Vagina (tissue), 2 donors: ENCODE measurements around the gene MSI2. TPM values are rescaled to one million over a fixed set of nuclear protein-coding genes. Genes with fewer than 3 reads are reported as not detected.

Source experiments
- DNase-seq, 2 donors: peaks; one replicate each; pipeline ENCODE4 v3.0.0-alpha.2; 2017; ENCODE audit errors: extremely low spot score in 2 of 2
- H3K27ac ChIP-seq: fragments of 200-600 bp; sonication (generic); one replicate; pipeline ENCODE4 v1.5.1; 2019
- H3K27me3 ChIP-seq: fragments of 200-600 bp; sonication (generic); one replicate; pipeline ENCODE4 v1.5.1; 2019
- H3K36me3 ChIP-seq, 2 donors: fragments of 200-600 bp; sonication (generic); one replicate each; pipeline ENCODE4 v1.5.1; 2017 to 2019
- H3K4me1 ChIP-seq: fragments of 200-600 bp; sonication (generic); one replicate; pipeline ENCODE4 v1.5.1; 2019
- H3K4me3 ChIP-seq, 2 donors: fragments of 200-600 bp; sonication (generic); 1 replicate in 1 of 2; 2 replicates in 1 of 2; pipeline ENCODE4 v1.5.1; 2016 to 2019
- H3K9me3 ChIP-seq: fragments of 200-600 bp; sonication (generic); one replicate; pipeline ENCODE4 v1.5.1; 2019
- POLR2A ChIP-seq, 2 donors: fragments of 450-650 bp; IDR thresholded peaks; one replicate each; pipeline ENCODE4 v1.6.1; 2017; ENCODE audit warnings: antibody characterized with exemption in 2 of 2, mild to moderate bottlenecking in 2 of 2, moderate library complexity in 2 of 2
- POLR2AphosphoS5 ChIP-seq, 2 donors: sonication (generic); formaldehyde crosslinking; IDR thresholded peaks; one replicate each; pipeline ENCODE4 v1.9.0; 2017; ENCODE audit warnings: antibody characterized with exemption in 2 of 2, mild to moderate bottlenecking in 2 of 2, low read depth in 1 of 2; ENCODE audit not compliant: insufficient read depth in 1 of 2
- intact Hi-C: fragments of 100-400 bp; cut with DNase I; formaldehyde crosslinking; loops from one replicate; pipeline ENCODE4 v1.15.1; 2023
- total RNA-seq: library from RNA; depleted of rRNA; stranded (reverse); fragments of >200 nt; gene quantifications from one replicate; pipeline ENCODE4 v1.2.3, GENCODE V29; 2016
- TF ChIP-seq, protein P1 (sequence below), 3 experiments: fragments of 450-650 bp in 2 of 3; fragments of 200-600 bp in 1 of 3; sonication (generic) in 1 of 3; IDR thresholded peaks; one replicate each; pipeline ENCODE4 v1.5.1; 2017 to 2019; ENCODE audit warnings: antibody characterized with exemption in 3 of 3, mild to moderate bottlenecking in 2 of 3, moderate library complexity in 2 of 3

MSI2 gene
- total RNA-seq, 1 donor from 2014 or later, result 27.3 TPM

DNA sequence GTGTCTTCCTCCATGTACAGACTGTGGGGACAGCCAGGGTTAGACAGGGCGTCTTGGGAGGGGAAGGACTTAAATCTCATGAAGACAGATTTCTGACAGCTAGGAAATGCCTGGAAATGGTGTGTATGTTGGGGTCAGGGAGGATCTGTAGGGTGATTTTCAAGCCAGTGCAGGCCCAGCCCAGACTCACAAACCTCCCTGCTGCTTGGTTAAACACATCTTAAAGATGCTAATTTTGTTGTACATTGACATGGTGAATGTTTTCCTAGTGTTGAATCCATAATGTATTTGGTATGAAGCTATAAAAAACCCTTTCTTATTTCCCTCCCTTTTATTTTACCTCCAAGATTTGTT lies 250.4 kb downstream of the MSI2 start:
- H3K4me3 ChIP-seq, result no peak overlapping the region
- peak overlapping the region; percentile 22 for H3K27ac ChIP-seq
- DNase-seq, result no peak
- peaks cover 16% of the 10 kb centered on the region for H3K4me1 ChIP-seq
- TF ChIP-seq POLR2A (IDR thresholded peaks at IDR 0.05) (no peak), POLR2AphosphoS5 (IDR thresholded peaks at IDR 0.05; ENCODE audit: insufficient read depth in 1 of 2, low read depth in 1 of 2) (no peak)
- TF ChIP-seq, protein P1, sequence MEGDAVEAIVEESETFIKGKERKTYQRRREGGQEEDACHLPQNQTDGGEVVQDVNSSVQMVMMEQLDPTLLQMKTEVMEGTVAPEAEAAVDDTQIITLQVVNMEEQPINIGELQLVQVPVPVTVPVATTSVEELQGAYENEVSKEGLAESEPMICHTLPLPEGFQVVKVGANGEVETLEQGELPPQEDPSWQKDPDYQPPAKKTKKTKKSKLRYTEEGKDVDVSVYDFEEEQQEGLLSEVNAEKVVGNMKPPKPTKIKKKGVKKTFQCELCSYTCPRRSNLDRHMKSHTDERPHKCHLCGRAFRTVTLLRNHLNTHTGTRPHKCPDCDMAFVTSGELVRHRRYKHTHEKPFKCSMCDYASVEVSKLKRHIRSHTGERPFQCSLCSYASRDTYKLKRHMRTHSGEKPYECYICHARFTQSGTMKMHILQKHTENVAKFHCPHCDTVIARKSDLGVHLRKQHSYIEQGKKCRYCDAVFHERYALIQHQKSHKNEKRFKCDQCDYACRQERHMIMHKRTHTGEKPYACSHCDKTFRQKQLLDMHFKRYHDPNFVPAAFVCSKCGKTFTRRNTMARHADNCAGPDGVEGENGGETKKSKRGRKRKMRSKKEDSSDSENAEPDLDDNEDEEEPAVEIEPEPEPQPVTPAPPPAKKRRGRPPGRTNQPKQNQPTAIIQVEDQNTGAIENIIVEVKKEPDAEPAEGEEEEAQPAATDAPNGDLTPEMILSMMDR (IDR thresholded peaks at IDR 0.05), result no peak
- no peaks in the 10 kb centered on the region for H3K36me3 ChIP-seq
- no peaks in the 10 kb centered on the region for H3K27me3 ChIP-seq
- intact Hi-C loops, result no loop called here
- H3K9me3 ChIP-seq, result no peaks in the 10 kb centered on the region

DNA sequence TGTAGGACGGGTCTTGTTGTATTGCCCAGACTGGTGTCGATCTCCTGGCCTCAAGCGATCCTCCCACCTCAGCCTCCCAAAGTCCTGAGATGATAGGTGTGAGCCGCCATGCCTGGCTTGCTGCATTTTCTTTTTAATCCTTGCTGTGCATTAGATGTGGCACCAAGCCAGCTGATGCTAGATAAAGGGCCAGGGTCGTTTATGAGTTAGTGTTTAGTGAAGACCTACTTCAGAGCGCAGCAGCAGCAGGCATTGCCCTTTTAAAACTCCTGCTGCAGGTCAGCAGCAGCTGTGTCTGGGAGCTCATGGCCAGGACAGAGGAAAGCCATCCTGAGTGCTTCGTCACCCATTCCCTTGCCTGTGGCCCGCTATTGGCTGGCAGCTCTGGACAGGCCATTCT lies 251.5 kb downstream of the MSI2 start:
- no peaks in the 10 kb centered on the region for H3K36me3 ChIP-seq
- intact Hi-C loops, result no loop called here
- H3K4me3 ChIP-seq, result no peak overlapping the region
- no peak for DNase-seq
- peaks cover 16% of the 10 kb centered on the region for H3K4me1 ChIP-seq
- no peak overlapping the region for H3K27ac ChIP-seq
- no peaks in the 10 kb centered on the region for H3K9me3 ChIP-seq
- no peak for TF ChIP-seq POLR2A (IDR thresholded peaks at IDR 0.05)
- TF ChIP-seq, protein P1 (IDR thresholded peaks at IDR 0.05), result no peak
- no peak for TF ChIP-seq POLR2AphosphoS5 (IDR thresholded peaks at IDR 0.05; ENCODE audit: insufficient read depth in 1 of 2, low read depth in 1 of 2)
- H3K27me3 ChIP-seq, result no peaks in the 10 kb centered on the region

DNA sequence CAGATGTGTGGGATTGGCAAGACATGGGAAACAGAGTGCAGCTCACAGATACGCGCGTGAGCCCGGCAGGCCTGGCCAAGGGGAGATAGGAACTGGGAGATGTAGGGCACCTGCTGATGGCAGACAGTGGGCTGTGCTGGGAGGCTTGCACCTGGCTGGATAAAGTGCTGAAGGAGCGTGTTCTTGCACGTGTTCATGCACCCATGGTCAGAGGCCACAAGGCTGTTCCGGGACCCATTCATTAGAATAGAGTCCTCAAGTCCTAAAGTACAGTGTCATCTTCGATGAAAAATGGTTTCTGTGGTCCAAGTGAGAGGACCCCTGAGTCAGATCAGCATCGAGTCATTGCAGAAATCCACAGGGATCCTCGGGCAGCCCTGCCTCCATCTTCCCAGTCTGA lies 252.3 kb downstream of the MSI2 start:
- intact Hi-C loops, result no loop called here
- DNase-seq, result no peak
- Histone ChIP-seq H3K4me3 (no peak overlapping the region), H3K27ac (no peak overlapping the region), H3K4me1 (peaks cover 16% of the 10 kb centered on the region), H3K9me3 (no peaks in the 10 kb centered on the region), H3K27me3 (no peaks in the 10 kb centered on the region), H3K36me3 (no peaks in the 10 kb centered on the region)
- TF ChIP-seq POLR2AphosphoS5 (IDR thresholded peaks at IDR 0.05; ENCODE audit: insufficient read depth in 1 of 2, low read depth in 1 of 2), result no peak
- TF ChIP-seq, protein P1 (IDR thresholded peaks at IDR 0.05), result no peak
- no peak for TF ChIP-seq POLR2A (IDR thresholded peaks at IDR 0.05)

DNA sequence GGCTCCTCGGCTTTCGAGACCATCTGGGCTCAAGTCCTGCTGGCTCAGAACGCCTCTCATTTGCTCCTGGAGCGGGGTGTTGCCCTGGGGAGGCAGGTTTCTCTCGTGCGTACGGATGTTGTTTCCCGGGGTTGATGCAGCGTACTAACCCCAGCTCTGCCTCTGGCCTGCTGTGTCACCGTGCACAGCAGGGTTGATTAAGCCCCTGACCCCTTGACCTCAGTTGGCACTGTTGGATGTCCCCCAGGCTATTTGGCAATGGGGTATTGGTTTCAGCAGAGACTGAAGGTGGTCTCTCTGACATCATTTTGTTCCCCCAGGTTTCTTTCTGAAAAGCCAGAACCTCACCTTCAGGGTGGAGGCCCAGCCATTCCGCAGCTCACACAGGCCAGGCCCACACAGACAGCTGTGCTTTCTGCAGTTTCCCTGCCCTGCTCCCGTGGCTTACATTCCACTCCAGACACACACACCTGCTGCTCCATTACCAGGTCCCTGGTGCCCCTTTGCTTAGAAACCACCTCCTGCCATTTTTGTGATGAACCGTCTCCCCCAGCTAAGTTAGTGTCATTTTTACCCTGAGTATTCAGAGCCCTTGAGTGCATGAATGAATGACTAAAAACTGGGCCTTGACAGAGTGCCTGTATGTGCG lies 255.3 kb downstream of the MSI2 start:
- DNase-seq, result no peak
- Histone ChIP-seq H3K27me3 (no peaks in the 10 kb centered on the region), H3K27ac (no peak overlapping the region), H3K36me3 (no peaks in the 10 kb centered on the region), H3K9me3 (no peaks in the 10 kb centered on the region), H3K4me1 (peaks cover 14% of the 10 kb centered on the region), H3K4me3 (no peak overlapping the region)
- intact Hi-C loops, result no loop called here
- TF ChIP-seq POLR2AphosphoS5 (IDR thresholded peaks at IDR 0.05; ENCODE audit: insufficient read depth in 1 of 2, low read depth in 1 of 2), result no peak
- TF ChIP-seq POLR2A (IDR thresholded peaks at IDR 0.05), result no peak
- TF ChIP-seq, protein P1 (IDR thresholded peaks at IDR 0.05), result no peak

DNA sequence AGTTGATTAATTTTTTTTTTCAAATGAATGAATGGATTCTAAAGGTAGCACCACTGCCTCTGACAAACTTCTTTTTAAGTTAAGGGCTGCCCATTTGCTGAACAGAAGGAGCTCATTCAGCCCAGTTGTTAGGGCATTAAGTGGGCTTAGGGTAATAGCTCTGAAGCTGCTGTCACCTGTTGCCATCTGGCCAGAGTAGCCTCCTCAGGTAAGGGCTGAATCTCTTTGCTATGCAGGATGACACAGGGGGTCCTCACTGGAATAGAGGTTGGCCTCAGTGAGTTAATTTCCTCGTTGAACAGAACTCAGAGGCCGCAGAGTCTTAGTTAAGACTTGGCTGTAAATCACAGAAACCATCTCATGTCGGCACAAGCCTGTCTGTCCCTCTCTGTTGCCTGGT lies 255.9 kb downstream of the MSI2 start:
- no peaks in the 10 kb centered on the region for H3K9me3 ChIP-seq
- H3K4me1 ChIP-seq, result peaks cover 10% of the 10 kb centered on the region
- no peak for DNase-seq
- no peak overlapping the region for H3K27ac ChIP-seq
- intact Hi-C loops, result no loop called here
- no peaks in the 10 kb centered on the region for H3K36me3 ChIP-seq
- H3K27me3 ChIP-seq, result no peaks in the 10 kb centered on the region
- H3K4me3 ChIP-seq, result no peak overlapping the region
- TF ChIP-seq POLR2A (IDR thresholded peaks at IDR 0.05), result no peak
- TF ChIP-seq, protein P1 (IDR thresholded peaks at IDR 0.05), result no peak
- TF ChIP-seq POLR2AphosphoS5 (IDR thresholded peaks at IDR 0.05; ENCODE audit: insufficient read depth in 1 of 2, low read depth in 1 of 2), result no peak
